GM19238 (cell line): ENCODE measurements around the gene MMP2.

Experiments
- DNase-seq: peaks from one replicate; pipeline ENCODE4 v3.0.0; 2011; ENCODE audit warnings: low spot score; ENCODE audit not compliant: insufficient read length

Gene MMP2

DNA sequence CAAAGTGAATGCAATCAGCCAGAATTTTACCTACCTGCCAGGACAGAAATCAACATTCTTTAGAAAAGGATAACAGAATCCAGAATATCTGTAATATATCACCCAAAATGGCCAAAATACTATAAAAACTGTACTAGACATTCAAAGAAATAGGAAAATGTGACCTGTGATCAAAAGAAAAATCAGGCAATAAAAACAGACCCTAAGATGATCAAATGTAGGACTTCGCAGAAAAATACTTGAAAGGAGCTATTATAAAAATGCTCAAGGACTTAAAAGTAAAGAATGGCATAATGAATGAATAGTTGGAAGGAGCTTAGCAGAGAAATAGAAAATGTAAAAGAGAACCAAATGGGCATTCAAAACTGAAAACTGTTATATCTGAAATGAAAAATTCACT is 33.9 kb downstream of the MMP2 start:
- no peak for DNase-seq

DNA sequence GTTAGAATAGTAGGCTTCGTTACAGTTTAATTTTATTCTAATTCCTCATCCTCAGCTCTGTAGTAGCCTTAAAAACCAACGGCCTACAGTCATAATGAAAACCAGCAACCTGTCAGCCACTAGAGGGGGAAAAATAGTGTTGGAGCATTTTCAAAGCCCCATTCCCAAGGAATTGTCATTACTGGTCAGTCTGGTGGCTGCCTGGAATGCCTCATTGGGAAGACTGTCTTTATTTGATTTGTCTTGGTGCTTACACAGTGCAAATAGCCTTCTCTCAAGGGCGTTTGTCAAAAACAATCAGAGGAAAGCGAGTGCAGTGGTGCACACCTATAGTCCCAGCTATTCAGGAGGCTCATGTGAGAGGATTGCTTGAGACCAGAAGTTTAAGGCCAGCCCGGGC is 34.6 kb downstream of the MMP2 start:
- no peak for DNase-seq

DNA sequence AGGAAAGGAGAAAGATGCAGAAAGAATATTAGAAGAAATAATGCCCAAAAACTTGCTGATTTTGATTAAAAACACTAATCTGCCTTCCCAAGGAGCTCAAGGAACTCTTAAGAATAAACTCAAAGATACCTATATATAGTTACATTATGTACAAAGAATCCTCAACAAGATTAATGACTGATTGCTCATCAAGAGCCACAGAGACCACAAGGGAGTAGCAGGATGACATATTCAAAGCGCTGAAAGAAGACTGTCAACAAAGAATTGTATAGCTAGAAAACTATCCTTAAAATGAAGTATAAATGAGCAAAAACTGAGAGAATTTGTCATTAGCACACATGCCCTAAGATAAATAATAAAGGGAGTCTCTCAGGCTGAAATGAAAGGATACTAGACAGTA is 36.1 kb downstream of the MMP2 start:
- DNase-seq, result no peak

DNA sequence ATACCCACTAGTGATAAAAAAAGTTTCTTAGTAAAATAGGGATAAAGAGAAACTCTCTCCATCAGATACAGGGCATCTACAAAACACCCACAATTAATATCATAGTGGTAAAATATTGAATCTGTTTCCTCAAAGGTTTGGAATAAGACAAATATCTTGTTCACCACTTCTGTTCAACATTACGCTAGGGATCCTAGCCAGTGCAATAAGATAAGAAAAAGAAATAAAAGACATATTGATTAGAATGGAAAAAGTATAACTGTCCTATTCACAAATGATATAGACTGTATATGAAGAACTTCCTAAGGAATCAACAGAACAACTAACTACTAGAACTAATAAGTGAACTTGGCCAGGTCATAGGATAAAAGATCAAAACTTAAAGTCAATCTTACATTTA is 42.8 kb downstream of the MMP2 start:
- no peak for DNase-seq

DNA sequence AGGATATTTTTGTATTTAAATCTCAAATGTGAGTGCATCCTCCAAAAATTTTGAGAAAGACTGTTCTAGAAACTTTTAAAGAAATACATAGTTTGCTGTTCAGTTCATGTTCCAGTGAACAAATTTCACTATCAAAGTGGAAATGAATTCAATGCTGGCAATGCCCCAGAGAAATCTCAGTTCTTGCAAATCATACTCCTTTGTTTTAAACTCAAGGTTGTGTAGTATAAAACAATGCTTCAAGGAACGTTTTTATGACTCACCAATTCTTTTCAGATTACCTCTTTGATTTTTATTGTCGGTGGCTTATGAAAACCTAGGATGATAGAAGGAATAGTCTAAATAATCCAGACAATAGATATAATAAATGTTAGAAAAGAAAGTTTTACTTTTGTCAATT is 47.4 kb downstream of the MMP2 start:
- no peak for DNase-seq

DNA sequence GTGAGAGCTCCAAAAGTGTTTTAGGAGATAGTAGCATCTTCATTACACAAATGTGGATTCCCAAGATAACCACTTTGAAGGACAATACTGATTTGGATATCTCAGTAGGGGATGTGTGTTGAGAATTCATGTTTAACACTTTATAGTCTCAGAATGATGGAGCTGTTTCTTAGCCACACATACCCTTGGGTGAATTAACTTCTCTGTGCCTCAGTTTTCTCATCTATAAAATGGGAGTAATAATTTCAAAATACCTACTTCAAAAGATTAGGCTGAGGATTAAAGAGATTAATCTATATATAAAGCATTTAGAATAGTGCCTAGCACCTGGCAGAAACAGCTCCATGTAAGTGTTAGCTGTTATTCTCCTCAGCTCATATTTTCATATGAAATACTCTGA is 48.9 kb downstream of the MMP2 start:
- DNase-seq, result no peak

DNA sequence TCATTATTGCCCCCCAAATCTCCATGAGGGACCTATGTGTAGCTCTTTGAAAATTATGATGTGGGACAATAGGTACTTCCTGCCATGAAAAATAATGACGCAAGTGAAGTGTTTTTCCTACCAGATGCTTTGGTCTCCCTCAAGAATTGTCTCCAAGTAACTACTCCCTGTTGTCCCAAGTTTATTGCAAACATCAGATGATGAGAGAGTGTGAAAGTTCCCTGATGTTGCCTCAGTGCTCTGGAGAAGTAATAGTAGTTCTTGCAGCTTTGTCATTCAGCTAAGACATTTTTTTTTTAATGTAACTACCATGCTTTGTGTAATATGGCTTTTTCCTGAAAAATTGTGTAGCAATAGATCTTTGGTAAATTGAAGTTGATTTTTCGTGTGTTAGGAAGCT is 50.0 kb downstream of the MMP2 start:
- no peak for DNase-seq

DNA sequence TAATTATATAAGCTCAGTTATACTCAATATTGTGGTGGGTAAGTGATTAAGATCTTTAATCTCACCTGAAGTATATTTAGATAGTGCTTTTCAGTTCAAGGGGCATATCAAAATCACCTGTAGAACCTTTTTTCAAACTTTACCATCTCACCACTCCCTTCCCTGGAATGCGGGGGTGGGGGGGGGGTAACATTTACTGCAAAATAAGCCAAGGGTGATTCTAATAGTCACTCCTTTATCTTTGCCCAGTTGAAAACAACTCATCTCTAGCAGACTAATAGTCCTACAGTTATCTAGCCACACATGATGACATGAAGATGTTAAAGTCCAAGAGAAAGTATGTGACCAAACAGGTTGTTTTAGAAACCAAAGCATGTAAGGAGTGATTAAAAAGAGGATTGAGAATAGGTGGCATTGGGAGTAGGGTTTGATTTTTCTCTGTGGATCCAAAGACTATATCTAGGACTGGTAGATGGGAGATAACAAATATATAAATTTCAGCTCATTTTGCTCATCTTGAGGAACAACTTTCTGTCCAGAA is 51.4 kb downstream of the MMP2 start:
- no peak for DNase-seq

DNA sequence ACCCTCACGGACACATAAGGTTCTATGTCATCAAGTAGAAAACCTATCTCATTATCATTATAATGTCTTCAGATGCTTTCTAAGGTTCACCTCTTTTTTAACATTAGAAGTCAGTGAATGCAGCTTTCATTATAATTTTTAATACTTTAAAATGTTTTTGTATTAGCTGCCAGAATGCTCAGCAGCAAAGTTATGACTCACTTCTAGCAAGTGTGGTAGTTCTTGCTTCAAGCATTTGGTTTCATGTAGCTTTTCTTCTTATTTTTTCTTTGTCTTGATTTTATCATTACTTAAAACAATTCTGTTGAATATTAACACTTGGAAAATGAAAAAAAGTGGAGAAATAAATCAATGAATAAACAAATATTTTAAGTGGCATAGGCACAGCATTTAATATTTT is 53.2 kb downstream of the MMP2 start:
- DNase-seq, result no peak

DNA sequence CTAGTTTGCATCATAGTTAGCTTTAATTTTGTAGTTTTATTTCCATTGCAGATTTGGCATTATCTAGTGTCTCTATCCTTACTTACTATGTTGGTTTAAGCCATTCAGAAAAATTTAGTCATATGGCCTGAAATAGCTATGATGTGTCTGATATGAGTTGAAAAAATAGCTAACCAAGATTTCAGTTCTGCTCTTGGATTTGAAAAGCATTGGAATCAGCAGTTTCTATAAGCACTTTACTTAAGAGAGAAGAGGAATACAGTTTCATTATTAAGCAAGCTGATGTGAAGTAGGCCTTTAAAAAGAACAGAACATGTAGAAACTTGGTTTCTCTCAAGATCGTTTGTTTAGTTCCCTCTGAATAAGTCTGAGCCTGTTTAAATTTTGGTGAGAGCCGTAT is 55.8 kb downstream of the MMP2 start:
- no peak for DNase-seq

DNA sequence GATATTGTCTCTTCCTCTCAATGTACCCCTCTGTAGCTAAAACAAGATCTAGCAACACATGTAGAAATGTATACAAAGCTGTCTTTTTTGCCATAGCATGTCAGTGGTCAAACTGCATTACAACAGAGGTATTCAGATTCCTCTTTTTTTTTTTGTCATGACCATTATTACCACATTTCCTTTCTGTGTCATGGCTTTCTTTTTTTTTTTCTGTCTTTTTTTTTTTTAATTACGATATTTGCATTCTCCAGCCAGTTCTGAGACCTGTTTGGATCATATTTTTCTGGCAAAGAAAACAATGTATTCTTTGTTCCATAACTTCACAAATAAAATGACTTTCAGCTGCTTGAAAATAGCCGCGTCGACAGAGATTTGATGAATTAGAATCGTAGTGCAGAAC is 60.1 kb downstream of the MMP2 start:
- no peak for DNase-seq

DNA sequence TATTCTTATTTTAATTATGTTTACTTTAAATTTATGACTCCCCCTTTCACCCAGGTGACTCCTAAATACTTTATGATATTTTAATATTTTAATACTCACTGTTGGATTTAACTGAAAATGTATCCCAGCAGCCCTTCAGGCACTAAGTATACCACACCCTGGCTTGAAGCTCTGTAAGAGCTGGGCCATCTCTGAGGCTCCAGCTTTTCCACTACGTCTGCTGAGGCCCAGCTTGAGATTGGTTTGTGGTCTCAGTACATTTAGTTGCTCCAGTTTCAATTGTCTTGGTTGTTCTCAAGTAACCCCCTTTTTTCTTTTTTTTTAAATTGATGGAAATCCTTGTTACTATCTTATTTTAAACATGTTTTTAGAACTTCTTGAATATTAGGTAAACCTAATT is 60.5 kb downstream of the MMP2 start:
- DNase-seq, result no peak

DNA sequence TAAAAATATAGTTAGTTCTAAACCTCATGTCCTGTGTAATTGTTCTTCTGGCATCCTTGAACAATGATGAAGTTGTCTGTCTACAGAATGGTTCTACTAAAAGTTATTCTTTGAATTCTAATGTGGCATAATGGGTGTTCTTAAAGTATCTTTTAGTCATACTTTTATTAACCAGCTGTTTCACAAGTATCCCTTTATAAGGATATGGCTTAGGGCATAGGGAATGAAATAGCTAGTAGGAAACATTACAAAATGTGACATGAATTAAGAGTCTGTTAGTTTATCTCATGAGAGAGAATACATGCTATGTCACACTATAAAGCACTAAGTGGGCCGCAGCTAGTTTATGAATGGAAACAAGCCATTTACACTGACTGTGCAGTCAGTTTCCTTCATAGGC is 61.2 kb downstream of the MMP2 start:
- no peak for DNase-seq

DNA sequence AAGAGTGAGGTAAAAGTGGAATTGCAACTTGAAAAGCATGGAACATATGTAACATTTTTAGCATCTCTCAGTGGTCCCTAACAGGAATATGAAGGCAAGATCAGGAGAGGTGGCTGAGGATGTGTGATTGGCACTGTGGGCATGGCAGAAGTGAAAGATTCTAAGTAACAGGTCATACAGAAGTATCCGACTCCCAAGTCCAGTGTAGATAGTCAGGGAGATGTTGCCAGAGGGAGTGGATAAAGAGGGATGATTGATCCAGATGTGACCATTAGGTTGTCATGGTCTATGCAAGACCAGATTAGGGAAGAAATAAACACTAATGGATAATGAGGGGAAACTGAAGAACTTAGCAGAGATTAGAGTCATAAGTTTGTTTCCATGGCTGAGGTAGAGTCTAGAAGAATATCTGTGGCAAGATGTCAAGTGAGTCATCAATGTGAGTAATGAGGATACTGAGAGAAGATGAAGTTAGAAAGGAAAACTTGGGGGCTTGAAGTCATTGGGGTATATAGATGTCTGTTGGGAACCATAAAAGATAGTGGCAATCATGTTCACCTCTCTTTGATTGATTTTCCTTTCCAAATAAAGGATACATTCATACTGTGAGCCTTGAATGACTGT is 63.6 kb downstream of the MMP2 start:
- no peak for DNase-seq

DNA sequence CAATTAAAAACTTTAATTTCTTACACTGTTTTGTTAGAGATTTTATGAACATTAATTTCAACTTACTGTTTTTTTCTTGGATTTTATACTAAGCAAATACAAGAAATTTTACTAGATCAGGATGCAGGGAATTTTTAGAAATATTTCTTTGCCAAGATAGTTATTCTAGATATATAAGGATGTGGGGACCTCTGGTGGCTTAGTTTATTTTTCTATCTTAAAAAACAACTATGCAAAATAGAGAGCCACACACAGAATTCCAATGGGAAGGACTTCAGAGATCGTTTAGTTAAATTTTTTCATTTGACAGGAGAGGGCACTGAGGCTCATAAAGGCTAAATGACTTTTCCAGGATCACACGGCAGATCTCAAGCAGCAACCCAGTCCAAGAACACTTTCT is 64.5 kb downstream of the MMP2 start:
- DNase-seq, result no peak

DNA sequence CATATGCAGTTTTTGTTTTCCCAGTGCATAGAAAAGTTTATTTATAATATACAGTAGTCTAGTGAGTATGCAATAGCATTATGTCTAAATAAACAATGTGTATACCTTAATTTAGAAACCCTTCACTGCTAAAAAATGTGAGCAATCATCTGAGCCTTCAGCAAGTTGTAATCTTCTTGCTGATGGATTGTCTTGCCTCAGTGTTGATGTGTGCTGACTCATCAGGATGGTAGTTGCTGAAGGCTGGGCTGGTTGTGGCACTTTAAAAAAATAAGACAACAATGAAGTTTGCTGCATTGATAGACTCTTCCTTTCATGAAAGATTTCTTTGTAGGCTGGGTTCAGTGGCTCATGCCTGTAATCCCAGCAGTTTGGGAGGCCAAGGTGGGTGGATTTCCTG is 73.6 kb downstream of the MMP2 start:
- no peak for DNase-seq

DNA sequence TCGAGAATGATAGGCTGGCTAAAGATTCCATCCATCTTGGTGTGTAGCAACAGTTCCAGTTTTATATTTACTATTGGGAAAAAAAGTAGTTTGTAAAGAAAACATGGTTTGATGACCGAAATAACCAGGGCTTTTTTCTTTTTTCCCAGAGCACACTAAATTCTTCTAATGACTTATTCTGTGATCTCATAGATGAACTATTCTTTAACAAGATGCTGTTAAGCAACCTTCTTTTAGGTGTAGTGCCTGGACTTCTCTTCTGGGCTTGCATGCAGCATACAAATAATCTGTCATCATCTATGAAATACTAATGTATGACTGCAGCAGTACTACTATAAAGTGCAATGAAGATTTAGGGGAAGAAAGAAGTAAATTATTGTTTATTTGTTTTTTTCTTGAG is 76.4 kb downstream of the MMP2 start:
- no peak for DNase-seq
